IMR-90 (cell line): ENCODE data around the gene SHISA2. TPM values are rescaled to one million over a fixed set of nuclear protein-coding genes. Genes with fewer than 3 reads are reported as not detected.

Experiments used
- ATAC-seq: fragments of 200-7000 bp; cut with Tn5 transposase; 2 replicates; pipeline ENCODE4 v1.9.1; 2020; ENCODE audit warnings: low read depth, mild to moderate bottlenecking, moderate library complexity
- BruUV-seq: library from RNA; stranded (reverse); fragments of 400-500 nt; replicated peaks from 2 replicates; lab custom pipeline; 2021; lab: Mats Ljungman, UMichigan
- CTCF ChIA-PET: fragments of 300-600 bp; formaldehyde crosslinking; extraction: SDS; loops from one replicate; lab custom pipeline; 2021; ENCODE audit warnings: antibody characterized with exemption; lab: Yijun Ruan, JAX
- POLR2A ChIA-PET: fragments of 300-600 bp; sonication (Branson Sonifier 250); formaldehyde crosslinking; loops from one replicate; lab custom pipeline; 2022; ENCODE audit warnings: antibody characterized with exemption; ENCODE audit not compliant: unreplicated experiment; lab: Charles Lee
- DNase-seq: peaks from one replicate; pipeline ENCODE4 v3.0.0; 2013
- H2AFZ ChIP-seq: replicated peaks from 2 replicates; pipeline ENCODE3; 2013; ENCODE audit warnings: low read length, mild to moderate bottlenecking; ENCODE audit not compliant: poor library complexity
- H2AK5ac ChIP-seq: 2 replicates; pipeline ENCODE4 v1.6.1; 2013; ENCODE audit warnings: low read depth, low read length, inconsistent platforms
- H2AK9ac ChIP-seq: replicated peaks from 2 replicates; pipeline ENCODE3; 2013; ENCODE audit warnings: mild to moderate bottlenecking, low read depth, low read length, moderate library complexity; ENCODE audit not compliant: poor library complexity
- H2BK120ac ChIP-seq: 2 replicates; pipeline ENCODE4 v1.6.1; 2013; ENCODE audit warnings: low read depth, low read length, inconsistent platforms
- H2BK15ac ChIP-seq: 3 replicates; pipeline ENCODE4 v1.6.1; 2013; ENCODE audit warnings: low read depth, low read length, inconsistent platforms
- H2BK20ac ChIP-seq: 2 replicates; pipeline ENCODE4 v1.6.1; 2013; ENCODE audit warnings: low read depth, mild to moderate bottlenecking, inconsistent platforms, low read length, moderate library complexity
- H2BK5ac ChIP-seq: 2 replicates; pipeline ENCODE4 v1.6.1; 2013; ENCODE audit warnings: mild to moderate bottlenecking, low read depth, low read length, inconsistent platforms; ENCODE audit not compliant: poor library complexity, severe bottlenecking
- H3K14ac ChIP-seq: replicated peaks from 2 replicates; pipeline ENCODE4 v1.6.1; 2013; ENCODE audit warnings: low read depth, low read length, inconsistent platforms
- H3K18ac ChIP-seq: 2 replicates; pipeline ENCODE4 v1.6.1; 2013; ENCODE audit warnings: low read depth, low read length, control low read depth
- H3K23ac ChIP-seq: 2 replicates; pipeline ENCODE4 v1.6.1; 2013; ENCODE audit warnings: low read depth, low read length, inconsistent platforms
- H3K27ac ChIP-seq: 2 replicates; pipeline ENCODE4 v1.5.1; 2013; ENCODE audit warnings: mild to moderate bottlenecking, control low read depth, low read length; ENCODE audit not compliant: insufficient read depth
- H3K27me3 ChIP-seq: 2 replicates; pipeline ENCODE4 v1.6.1; 2013; ENCODE audit warnings: low read length; ENCODE audit not compliant: control insufficient read depth, insufficient read depth
- H3K36me3 ChIP-seq: 2 replicates; pipeline ENCODE4 v1.6.1; 2013; ENCODE audit warnings: low read length, mixed read lengths; ENCODE audit not compliant: control insufficient read depth, insufficient read depth
- H3K4ac ChIP-seq: 2 replicates; pipeline ENCODE4 v1.6.1; 2013; ENCODE audit warnings: low read depth, low read length, inconsistent platforms
- H3K4me1 ChIP-seq: 2 replicates; pipeline ENCODE4 v1.6.1; 2013; ENCODE audit warnings: low read length, mixed read lengths; ENCODE audit not compliant: control insufficient read depth, insufficient read depth
- H3K4me2 ChIP-seq: 2 replicates; pipeline ENCODE4 v1.6.1; 2013; ENCODE audit warnings: low read depth, mild to moderate bottlenecking, control low read depth, low read length, moderate library complexity
- H3K4me3 ChIP-seq: 2 replicates; pipeline ENCODE4 v1.5.1; 2013; ENCODE audit warnings: low read depth, mild to moderate bottlenecking, control low read depth, low read length, moderate library complexity; ENCODE audit not compliant: insufficient read depth
- H3K56ac ChIP-seq: 2 replicates; pipeline ENCODE4 v1.6.1; 2013; ENCODE audit warnings: low read length, inconsistent platforms; ENCODE audit not compliant: insufficient read depth; ENCODE audit errors: extremely low read depth
- H3K79me1 ChIP-seq, 2 experiments: 2 replicates each; pipeline ENCODE4 v1.6.1; 2013; ENCODE audit warnings: low read length in 2 of 2, inconsistent platforms in 1 of 2, low read depth in 1 of 2
- H3K9ac ChIP-seq: 2 replicates; pipeline ENCODE4 v1.6.1; 2013; ENCODE audit warnings: low read depth, low read length, control low read depth
- H3K9me1 ChIP-seq: 2 replicates; pipeline ENCODE4 v1.6.1; 2013; ENCODE audit warnings: low read length, inconsistent platforms; ENCODE audit not compliant: insufficient read depth
- H3K9me3 ChIP-seq: 2 replicates; pipeline ENCODE4 v1.6.1; 2013; ENCODE audit warnings: low read length; ENCODE audit not compliant: control insufficient read depth, insufficient read depth
- H4K20me1 ChIP-seq: 2 replicates; pipeline ENCODE4 v1.6.1; 2013; ENCODE audit warnings: low read length, inconsistent platforms; ENCODE audit not compliant: insufficient read depth
- H4K5ac ChIP-seq: 2 replicates; pipeline ENCODE4 v1.6.1; 2013; ENCODE audit warnings: mild to moderate bottlenecking, low read depth, low read length, control low read depth
- H4K8ac ChIP-seq, 2 experiments: 2 replicates each; pipeline ENCODE4 v1.6.1; 2013; ENCODE audit warnings: low read depth in 2 of 2, low read length in 2 of 2, control low read depth in 1 of 2, inconsistent platforms in 1 of 2
- H4K91ac ChIP-seq: 2 replicates; pipeline ENCODE4 v1.6.1; 2013; ENCODE audit warnings: low read depth, low read length, inconsistent platforms; ENCODE audit not compliant: insufficient read depth
- BHLHE40 ChIP-seq: fragments of 150-350 bp; IDR thresholded peaks from 2 replicates; pipeline ENCODE4 v1.6.1; 2016; ENCODE audit warnings: mild to moderate bottlenecking, low read depth, low read length
- CEBPB ChIP-seq: IDR thresholded peaks from 2 replicates; pipeline ENCODE4 v1.6.1; 2012; ENCODE audit warnings: low read depth, low read length, improper control_type of control experiment
- CHD1 ChIP-seq: IDR thresholded peaks from 2 replicates; pipeline ENCODE4 v1.6.1; 2012; ENCODE audit warnings: low read depth, low read length, improper control_type of control experiment
- FOS ChIP-seq: fragments of 150-350 bp; IDR thresholded peaks from 2 replicates; pipeline ENCODE4 v1.6.1; 2016; ENCODE audit warnings: low read depth, low read length
- MAFK ChIP-seq: IDR thresholded peaks from 2 replicates; pipeline ENCODE4 v1.6.1; 2012; ENCODE audit warnings: low read depth, low read length, improper control_type of control experiment
- MAZ ChIP-seq: IDR thresholded peaks from 2 replicates; pipeline ENCODE4 v1.6.1; 2012; ENCODE audit warnings: low read depth, mild to moderate bottlenecking, low read length, improper control_type of control experiment, moderate library complexity, borderline replicate concordance
- MXI1 ChIP-seq: IDR thresholded peaks from 2 replicates; pipeline ENCODE4 v1.6.1; 2012; ENCODE audit warnings: low read depth, mild to moderate bottlenecking, low read length, moderate library complexity, borderline replicate concordance
- NFE2L2 ChIP-seq: fragments of 150-350 bp; IDR thresholded peaks from 2 replicates; pipeline ENCODE4 v1.6.1; 2016; ENCODE audit warnings: low read depth, mild to moderate bottlenecking, low read length
- POLR2A ChIP-seq: IDR thresholded peaks from 2 replicates; pipeline ENCODE4 v1.6.1; 2012; ENCODE audit warnings: mild to moderate bottlenecking, low read depth, low read length
- RAD21 ChIP-seq: IDR thresholded peaks from 2 replicates; pipeline ENCODE4 v1.6.1; 2012; ENCODE audit warnings: low read length, improper control_type of control experiment
- RCOR1 ChIP-seq: IDR thresholded peaks from 2 replicates; pipeline ENCODE4 v1.6.1; 2012; ENCODE audit warnings: mild to moderate bottlenecking, low read length, improper control_type of control experiment; ENCODE audit not compliant: insufficient replicate concordance
- RFX5 ChIP-seq: IDR thresholded peaks from 2 replicates; pipeline ENCODE4 v1.8.0; 2012; ENCODE audit warnings: low read depth, mild to moderate bottlenecking, low read length, moderate library complexity
- SMC3 ChIP-seq: fragments of 150-350 bp; IDR thresholded peaks from 2 replicates; pipeline ENCODE4 v1.6.1; 2016; ENCODE audit warnings: low read depth, mild to moderate bottlenecking, antibody characterized with exemption, low read length, moderate library complexity
- WGBS, 2 experiments: methylation state at CpG; one replicate each; pipeline versions ENCODE4 v1.1.5 to v1.1.7; 2013; ENCODE audit warnings: missing lambda C conversion rate in 2 of 2; ENCODE audit not compliant: insufficient read length in 1 of 2; ENCODE audit errors: extremely low coverage in 2 of 2; 5-methylcytosine and 5-hydroxymethylcytosine counted together
- dilution Hi-C: fragments of 300-500 bp; cut with HindIII; formaldehyde crosslinking; loops from one replicate; pipeline ENCODE4 v1.14.3; 2018; ENCODE audit warnings: low sequenced_read_pairs; ENCODE audit not compliant: unreplicated experiment
- in situ Hi-C: fragments of 300-500 bp; cut with MboI; formaldehyde crosslinking; loops from 3 replicates; pipeline ENCODE4 v1.14.3; 2019; ENCODE audit warnings: low sequenced_read_pairs, inconsistent platforms, mixed read lengths
- intact Hi-C: fragments of 100-400 bp; cut with micrococcal nuclease; formaldehyde crosslinking; loops from 2 replicates; pipeline ENCODE4 v1.10.0; 2022
- polyA plus RNA-seq, 3 experiments: library from polyadenylated mRNA; depleted of rRNA; stranded (reverse); fragments of >200 nt; gene quantifications; 2 replicates each; pipeline ENCODE4 v1.2.3, GENCODE V29; 2012; ENCODE audit warnings: low replicate concordance in 1 of 3
- total RNA-seq: library from RNA; depleted of rRNA; stranded (reverse); fragments of >200 nt; gene quantifications from 2 replicates; pipeline ENCODE4 v1.2.3, GENCODE V29; 2012
- TF ChIP-seq, protein P1 (sequence below): fragments of 150-350 bp; IDR thresholded peaks from 2 replicates; pipeline ENCODE4 v1.6.1; 2016; ENCODE audit warnings: low read depth, mild to moderate bottlenecking, low read length, moderate library complexity, borderline replicate concordance
- TF ChIP-seq, protein P2 (sequence below): fragments of 150-350 bp; IDR thresholded peaks from 2 replicates; pipeline ENCODE4 v1.6.1; 2017; ENCODE audit warnings: mild to moderate bottlenecking, antibody characterized with exemption, low read length, low read depth
- TF ChIP-seq, protein P3 (sequence below): conservative IDR thresholded peaks from 2 replicates; pipeline ENCODE4 v1.5.1; 2012; ENCODE audit warnings: mild to moderate bottlenecking, low read depth, low read length, improper control_type of control experiment

The SHISA2 gene
- total and polyA plus RNA-seq, 2 of the 4 experiments (the other 2 are of a cell fraction): not detected

DNA sequence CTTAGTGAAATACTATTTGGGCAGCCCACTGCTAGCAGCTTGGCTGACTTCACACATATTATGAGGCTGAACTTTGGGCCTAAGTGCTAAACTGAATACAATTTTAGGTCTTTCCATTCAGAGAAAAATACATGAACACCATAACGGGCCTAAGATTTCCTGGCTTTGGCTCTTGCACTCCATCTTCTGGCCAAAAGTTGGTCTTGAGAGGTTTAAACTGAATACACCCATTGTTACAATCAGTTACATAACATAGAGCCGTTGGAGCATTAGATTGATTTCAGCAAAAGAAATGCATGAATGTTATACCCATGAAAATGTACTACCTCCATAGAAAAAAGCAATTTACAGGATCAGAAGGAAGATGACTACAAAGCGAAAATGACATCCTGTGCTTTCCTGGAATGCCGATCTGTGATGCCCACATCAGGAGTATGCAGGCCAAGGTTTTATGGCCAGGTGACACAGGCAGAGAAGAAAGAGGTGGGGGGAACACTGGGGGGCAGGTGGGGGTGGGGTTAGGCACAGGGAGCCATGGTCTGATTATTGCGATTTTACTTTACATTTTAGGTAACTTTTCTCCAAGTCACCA lies 11.1 kb upstream of the SHISA2 start:
- intact Hi-C loops (loop anchor here (1.0 to 5.0 kb wide), 2 partner anchors 81 to 489 kb away; no protein-coding TSS in a partner anchor), in situ Hi-C loops (loop anchor here (10.0 kb wide), 1 partner anchor 228 kb away; no protein-coding TSS in a partner anchor), dilution Hi-C loops (no loop called here)
- no peak overlapping the region for H2BK120ac ChIP-seq
- no peak overlapping the region for H4K8ac ChIP-seq
- no peak overlapping the region for H3K4me2 ChIP-seq
- H3K4me1 ChIP-seq: no peaks in the 10 kb centered on the region
- H4K5ac ChIP-seq: no peak overlapping the region
- H3K9me1 ChIP-seq: no peaks in the 10 kb centered on the region
- WGBS, 2 experiments: no CpG with 5 or more reads among the region's 5 CpGs
- ChIA-PET CTCF (no interaction called here), POLR2A (no interaction called here)
- TF ChIP-seq MXI1 (no peak), CEBPB (no peak), CHD1 (no peak), POLR2A (no peak), FOS (no peak), SMC3 (peak; percentile 47), NFE2L2 (no peak), BHLHE40 (no peak), RAD21 (peak; percentile 52), RCOR1 (no peak), RFX5 (no peak), MAZ (no peak), MAFK (no peak)
- TF ChIP-seq, protein P1, sequence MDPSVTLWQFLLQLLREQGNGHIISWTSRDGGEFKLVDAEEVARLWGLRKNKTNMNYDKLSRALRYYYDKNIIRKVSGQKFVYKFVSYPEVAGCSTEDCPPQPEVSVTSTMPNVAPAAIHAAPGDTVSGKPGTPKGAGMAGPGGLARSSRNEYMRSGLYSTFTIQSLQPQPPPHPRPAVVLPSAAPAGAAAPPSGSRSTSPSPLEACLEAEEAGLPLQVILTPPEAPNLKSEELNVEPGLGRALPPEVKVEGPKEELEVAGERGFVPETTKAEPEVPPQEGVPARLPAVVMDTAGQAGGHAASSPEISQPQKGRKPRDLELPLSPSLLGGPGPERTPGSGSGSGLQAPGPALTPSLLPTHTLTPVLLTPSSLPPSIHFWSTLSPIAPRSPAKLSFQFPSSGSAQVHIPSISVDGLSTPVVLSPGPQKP: no peak
- TF ChIP-seq, protein P2, sequence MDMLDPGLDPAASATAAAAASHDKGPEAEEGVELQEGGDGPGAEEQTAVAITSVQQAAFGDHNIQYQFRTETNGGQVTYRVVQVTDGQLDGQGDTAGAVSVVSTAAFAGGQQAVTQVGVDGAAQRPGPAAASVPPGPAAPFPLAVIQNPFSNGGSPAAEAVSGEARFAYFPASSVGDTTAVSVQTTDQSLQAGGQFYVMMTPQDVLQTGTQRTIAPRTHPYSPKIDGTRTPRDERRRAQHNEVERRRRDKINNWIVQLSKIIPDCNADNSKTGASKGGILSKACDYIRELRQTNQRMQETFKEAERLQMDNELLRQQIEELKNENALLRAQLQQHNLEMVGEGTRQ: no peak
- TF ChIP-seq, protein P3, sequence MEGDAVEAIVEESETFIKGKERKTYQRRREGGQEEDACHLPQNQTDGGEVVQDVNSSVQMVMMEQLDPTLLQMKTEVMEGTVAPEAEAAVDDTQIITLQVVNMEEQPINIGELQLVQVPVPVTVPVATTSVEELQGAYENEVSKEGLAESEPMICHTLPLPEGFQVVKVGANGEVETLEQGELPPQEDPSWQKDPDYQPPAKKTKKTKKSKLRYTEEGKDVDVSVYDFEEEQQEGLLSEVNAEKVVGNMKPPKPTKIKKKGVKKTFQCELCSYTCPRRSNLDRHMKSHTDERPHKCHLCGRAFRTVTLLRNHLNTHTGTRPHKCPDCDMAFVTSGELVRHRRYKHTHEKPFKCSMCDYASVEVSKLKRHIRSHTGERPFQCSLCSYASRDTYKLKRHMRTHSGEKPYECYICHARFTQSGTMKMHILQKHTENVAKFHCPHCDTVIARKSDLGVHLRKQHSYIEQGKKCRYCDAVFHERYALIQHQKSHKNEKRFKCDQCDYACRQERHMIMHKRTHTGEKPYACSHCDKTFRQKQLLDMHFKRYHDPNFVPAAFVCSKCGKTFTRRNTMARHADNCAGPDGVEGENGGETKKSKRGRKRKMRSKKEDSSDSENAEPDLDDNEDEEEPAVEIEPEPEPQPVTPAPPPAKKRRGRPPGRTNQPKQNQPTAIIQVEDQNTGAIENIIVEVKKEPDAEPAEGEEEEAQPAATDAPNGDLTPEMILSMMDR: peak; percentile 50
- BruUV-seq: no TSS peak
- no peaks in the 10 kb centered on the region for H4K20me1 ChIP-seq
- no peak overlapping the region for H2AFZ ChIP-seq
- ATAC-seq: peak; percentile 71; the same call in 1 of the 2 replicates
- H3K4ac ChIP-seq: no peak overlapping the region
- no peak overlapping the region for H3K27ac ChIP-seq
- no peaks in the 10 kb centered on the region for H3K79me1 ChIP-seq
- H3K27me3 ChIP-seq: no peaks in the 10 kb centered on the region; the same call in 1 of the 2 replicates
- H3K14ac ChIP-seq: no peak overlapping the region
- DNase-seq: peak; percentile 33
- no peak overlapping the region for H2AK9ac ChIP-seq
- H2BK5ac ChIP-seq: no peak overlapping the region
- H4K91ac ChIP-seq: no peak overlapping the region
- no peak overlapping the region for H3K9ac ChIP-seq
- H3K4me3 ChIP-seq: no peak overlapping the region
- H2BK15ac ChIP-seq: no peak overlapping the region
- no peak overlapping the region for H2AK5ac ChIP-seq
- no peak overlapping the region for H3K23ac ChIP-seq
- no peaks in the 10 kb centered on the region for H3K36me3 ChIP-seq
- no peak overlapping the region for H3K56ac ChIP-seq
- no peaks in the 10 kb centered on the region for H3K9me3 ChIP-seq
- H2BK20ac ChIP-seq: no peak overlapping the region
- no peak overlapping the region for H3K18ac ChIP-seq
